ENCODE results near the gene BCAN. TPM values are rescaled to one million over a fixed set of nuclear protein-coding genes. Genes with fewer than 3 reads are reported as not detected.

BCAN gene
- polyA plus RNA-seq, 4 donors, result 0.36 to 1.9 TPM; not detected in 2

DNA sequence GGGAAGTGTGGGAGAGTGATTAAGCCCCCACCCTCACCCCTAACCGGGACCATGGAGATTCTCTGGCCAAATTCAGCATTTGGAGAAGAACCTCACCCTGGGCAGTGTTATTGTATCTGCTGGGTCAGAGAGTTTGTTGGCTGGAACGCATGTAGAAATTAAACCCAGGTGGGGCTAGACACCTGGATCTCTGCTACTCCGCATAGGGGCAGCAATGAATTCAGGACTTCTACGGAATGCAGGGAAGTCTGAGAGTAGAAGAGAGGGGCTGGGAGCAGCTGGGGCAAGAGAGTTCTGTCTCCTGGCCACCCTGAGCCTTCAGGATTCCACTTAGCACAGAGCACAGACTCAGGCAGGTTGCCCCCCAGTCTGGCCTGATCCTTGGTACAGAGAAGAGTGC is 67.1 kb downstream of the BCAN start:
- WGBS, 3 donors, result 30 to 66% (median 44%) methylated on average over 4 of the region's 4 CpGs
- peaks cover 8 to 42% (median 12%) of the 10 kb centered on the region in 3 donors for H3K4me1 ChIP-seq (ENCODE audit: control insufficient read depth in 3 of 3, insufficient read depth in 2 of 3, low read depth in 1 of 3, low read length in 2 of 3)
- H3K27ac ChIP-seq (ENCODE audit: low read depth in 1 of 3, low read length in 2 of 3), result no peak overlapping the region
- H3K4me3 ChIP-seq (ENCODE audit: low read depth in 1 of 3, low read length in 3 of 3), result no peak overlapping the region
- DNase-seq, result no peak
- H3K36me3 ChIP-seq (ENCODE audit: control insufficient read depth in 3 of 3, insufficient read depth in 2 of 3, low read depth in 1 of 3, low read length in 3 of 3), result peaks cover 0 to 7% (median 0%) of the 10 kb centered on the region in 3 donors
- no peak for FAIRE-seq
- H3K27me3 ChIP-seq (ENCODE audit: control insufficient read depth in 3 of 3, insufficient read depth in 3 of 3, low read length in 3 of 3), result peaks cover 2 to 23% (median 3%) of the 10 kb centered on the region in 3 donors
- no peaks in the 10 kb centered on the region for H3K9me3 ChIP-seq (ENCODE audit: control insufficient read depth in 2 of 2, insufficient read depth in 1 of 2, low read depth in 1 of 2, low read length in 1 of 2)

Other genes with a start within 250 kb of the BCAN start
- 10 to 100 TPM in 2 of 4 donors, 1 to 10 TPM in 2; 5.8 to 23.7 (median 13.0) TPM for gene MEF2D, start 141.3 kb upstream of the BCAN start, polyA plus RNA-seq
- 10 to 100 TPM in 2 of 4 donors, under 1 TPM in 2; 0.54 to 13.8 (median 7.3) TPM for gene IQGAP3, start 69.6 kb upstream of the BCAN start, polyA plus RNA-seq
- under 1 TPM in 2 of 4 donors, not detected in 2; 0.18 to 0.19 TPM for gene TTC24, start 62.4 kb upstream of the BCAN start, polyA plus RNA-seq
- 100 to 1,000 TPM in 1 of 4 donors, 10 to 100 TPM in 3; 64.8 to 105 (median 94.3) TPM for gene NAXE, start 50.3 kb upstream of the BCAN start, polyA plus RNA-seq
- gene GPATCH4, start 40.6 kb upstream of the BCAN start, polyA plus RNA-seq, result 10 to 100 TPM in 3 of 4 donors, 1 to 10 TPM in 1; 8.9 to 31.0 (median 16.8) TPM
- 10 to 100 TPM in 2 of 4 donors, under 1 TPM in 2; 0.22 to 25.9 (median 6.7) TPM for gene HAPLN2, start 22.7 kb upstream of the BCAN start, polyA plus RNA-seq
- 10 to 100 TPM in 2 of 4 donors, 1 to 10 TPM in 1, under 1 TPM in 1; 0.22 to 17.9 (median 6.4) TPM for gene NES, start 35.3 kb downstream of the BCAN start, polyA plus RNA-seq
- 1 to 10 TPM in 2 of 4 donors, under 1 TPM in 2; 0.81 to 3.1 (median 1.4) TPM for gene CRABP2, start 63.5 kb downstream of the BCAN start, polyA plus RNA-seq
- 10 to 100 TPM; 27.8 to 79.8 (median 49.4) TPM for gene METTL25B, start 86.4 kb downstream of the BCAN start, polyA plus RNA-seq
- 10 to 100 TPM; 12.5 to 34.5 (median 14.9) TPM for gene ISG20L2, start 86.6 kb downstream of the BCAN start, polyA plus RNA-seq
- gene MRPL24, start 99.0 kb downstream of the BCAN start, polyA plus RNA-seq, result 100 to 1,000 TPM in 1 of 4 donors, 10 to 100 TPM in 3; 57.7 to 102 (median 58.6) TPM
- gene HDGF, start 109.6 kb downstream of the BCAN start, polyA plus RNA-seq, result 100 to 1,000 TPM; 244 to 308 (median 277) TPM
- gene PRCC, start 125.4 kb downstream of the BCAN start, polyA plus RNA-seq, result 10 to 100 TPM; 45.2 to 56.7 (median 52.8) TPM
- 1 to 10 TPM in 3 of 4 donors, under 1 TPM in 1; 0.89 to 3.7 (median 2.4) TPM for gene SH2D2A, start 174.7 kb downstream of the BCAN start, polyA plus RNA-seq
- under 1 TPM in 2 of 4 donors, not detected in 2; 0.01 to 0.04 TPM for gene INSRR, start 217.0 kb downstream of the BCAN start, polyA plus RNA-seq
- gene NTRK1, start 218.7 kb downstream of the BCAN start, polyA plus RNA-seq, result under 1 TPM in 2 of 4 donors, not detected in 2; 0.10 to 0.67 TPM

Data from small intestine (tissue), 7 donors.